Fibroblast of lung (primary cell): ENCODE results near the gene CEP290. TPM values are rescaled to one million over a fixed set of nuclear protein-coding genes. Genes with fewer than 3 reads are reported as not detected.

Experiments
- DNase-seq, 2 donors: peaks; one replicate each; pipeline versions ENCODE4 v3.0.0 to v3.0.0-alpha.2; 2010; ENCODE audit warnings: low read depth in 2 of 2
- H2AFZ ChIP-seq: 2 replicates; pipeline ENCODE4 v1.5.1; 2012; ENCODE audit warnings: low read length, control low read depth, inconsistent platforms
- H3K27ac ChIP-seq: 2 replicates; pipeline ENCODE4 v1.5.1; 2011; ENCODE audit warnings: low read length, control low read depth; ENCODE audit not compliant: insufficient read depth
- H3K27me3 ChIP-seq: 2 replicates; pipeline ENCODE4 v1.5.1; 2011; ENCODE audit warnings: mild to moderate bottlenecking, low read length; ENCODE audit not compliant: control insufficient read depth, insufficient read depth
- H3K36me3 ChIP-seq: 2 replicates; pipeline ENCODE4 v1.5.1; 2011; ENCODE audit warnings: low read length; ENCODE audit not compliant: control insufficient read depth, insufficient read depth
- H3K4me1 ChIP-seq: 2 replicates; pipeline ENCODE4 v1.5.1; 2011; ENCODE audit warnings: low read length; ENCODE audit not compliant: control insufficient read depth, insufficient read depth; ENCODE audit errors: extremely low read depth
- H3K4me2 ChIP-seq: 2 replicates; pipeline ENCODE4 v1.5.1; 2011; ENCODE audit warnings: low read length, control low read depth; ENCODE audit not compliant: insufficient read depth; ENCODE audit errors: extremely low read depth
- H3K4me3 ChIP-seq, 4 experiments: fragments of 200-600 bp in 1 of 4; sonication (generic) in 1 of 4; replicated peaks in 1 of 4; 2 replicates each; pipeline ENCODE4 v1.5.1; 2011 to 2016; ENCODE audit warnings: low read length in 4 of 4, low read depth in 3 of 4, mild to moderate bottlenecking in 3 of 4, control low read depth in 2 of 4, inconsistent platforms in 1 of 4, mixed read lengths in 1 of 4; ENCODE audit not compliant: insufficient read depth in 1 of 4; ENCODE audit errors: control extremely low read depth in 1 of 4
- H3K79me2 ChIP-seq: 2 replicates; pipeline ENCODE4 v1.5.1; 2012; ENCODE audit warnings: mild to moderate bottlenecking, low read length, inconsistent platforms; ENCODE audit not compliant: control insufficient read depth, insufficient read depth
- H3K9ac ChIP-seq: 2 replicates; pipeline ENCODE4 v1.5.1; 2011; ENCODE audit warnings: mild to moderate bottlenecking, low read length, control low read depth; ENCODE audit not compliant: insufficient read depth
- H3K9me3 ChIP-seq: 2 replicates; pipeline ENCODE4 v1.5.1; 2012; ENCODE audit warnings: low read depth, low read length; ENCODE audit not compliant: control insufficient read depth, insufficient read depth
- H4K20me1 ChIP-seq: 2 replicates; pipeline ENCODE4 v1.5.1; 2011; ENCODE audit warnings: low read length; ENCODE audit not compliant: control insufficient read depth, insufficient read depth; ENCODE audit errors: extremely low read depth
- EZH2 ChIP-seq: IDR thresholded peaks from 2 replicates; pipeline ENCODE4 v1.5.1; 2012; ENCODE audit warnings: low read length, control low read depth, mild to moderate bottlenecking; ENCODE audit errors: missing control alignments
- polyA plus RNA-seq, 2 donors: library from polyadenylated mRNA; depleted of rRNA in 1 of 2; stranded (reverse) in 1 of 2; unstranded in 1 of 2; fragments of >200 nt; gene quantifications; 2 replicates each; pipeline ENCODE4 v1.2.1, GENCODE V29; 2011 to 2012; ENCODE audit warnings: missing spikeins in 1 of 2
- total RNA-seq: library from RNA; depleted of rRNA; stranded (reverse); fragments of >200 nt; gene quantifications from 2 replicates; pipeline ENCODE4 v1.2.1, GENCODE V29; 2014
- TF ChIP-seq, protein P1 (sequence below), 2 donors: IDR thresholded peaks in 1 of 2; conservative IDR thresholded peaks in 1 of 2; 1 replicate in 1 of 2; 2 replicates in 1 of 2; pipeline ENCODE4 v1.5.1; 2011 to 2012; ENCODE audit warnings: low read length in 2 of 2, control low read depth in 1 of 2, inconsistent platforms in 1 of 2, low read depth in 1 of 2, mild to moderate bottlenecking in 1 of 2

The CEP290 gene
- total and polyA plus RNA-seq, 2 donors (not counting 1 experiment from before 2014, with no cell fraction given): 8.0 to 12.6 TPM

DNA sequence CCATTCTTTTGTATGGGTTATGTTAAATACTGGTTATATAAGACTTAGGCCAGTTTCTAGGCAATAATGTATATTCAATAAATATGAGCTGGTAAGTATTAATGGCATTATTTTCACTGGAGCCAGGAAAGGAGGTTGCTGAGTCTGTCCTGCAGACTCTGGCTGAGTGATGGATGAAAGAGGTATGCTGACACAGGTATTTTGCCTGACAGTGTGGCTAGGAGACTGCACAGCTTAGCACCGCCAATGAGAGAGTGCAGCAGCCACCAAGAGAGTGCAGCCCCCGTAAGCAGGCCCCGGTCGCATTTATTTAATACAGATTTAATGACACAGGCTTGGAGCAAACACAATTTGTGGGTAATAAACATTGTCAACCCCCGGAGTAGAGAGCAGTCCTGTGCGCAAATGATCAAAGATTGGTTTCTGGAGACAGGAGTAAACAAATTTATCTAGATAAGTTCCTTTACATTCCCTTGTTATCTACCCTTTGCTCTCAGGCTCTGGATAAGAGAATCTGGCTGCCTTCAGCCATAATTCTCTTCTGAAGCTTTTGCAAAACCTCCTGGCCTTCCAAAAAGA is 37.6 kb upstream of the CEP290 start:
- no peaks in the 10 kb centered on the region for H3K9me3 ChIP-seq
- no peak overlapping the region for H2AFZ ChIP-seq
- peaks cover 5% of the 10 kb centered on the region for H3K36me3 ChIP-seq
- no peaks in the 10 kb centered on the region for H3K27me3 ChIP-seq
- no peaks in the 10 kb centered on the region for H3K4me1 ChIP-seq
- no peaks in the 10 kb centered on the region for H4K20me1 ChIP-seq
- no peak for DNase-seq
- no peak overlapping the region for H3K9ac ChIP-seq
- H3K27ac ChIP-seq: no peak overlapping the region
- H3K79me2 ChIP-seq: no peaks in the 10 kb centered on the region
- H3K4me3 ChIP-seq: no peak overlapping the region
- H3K4me2 ChIP-seq: no peak overlapping the region
- TF ChIP-seq, protein P1, sequence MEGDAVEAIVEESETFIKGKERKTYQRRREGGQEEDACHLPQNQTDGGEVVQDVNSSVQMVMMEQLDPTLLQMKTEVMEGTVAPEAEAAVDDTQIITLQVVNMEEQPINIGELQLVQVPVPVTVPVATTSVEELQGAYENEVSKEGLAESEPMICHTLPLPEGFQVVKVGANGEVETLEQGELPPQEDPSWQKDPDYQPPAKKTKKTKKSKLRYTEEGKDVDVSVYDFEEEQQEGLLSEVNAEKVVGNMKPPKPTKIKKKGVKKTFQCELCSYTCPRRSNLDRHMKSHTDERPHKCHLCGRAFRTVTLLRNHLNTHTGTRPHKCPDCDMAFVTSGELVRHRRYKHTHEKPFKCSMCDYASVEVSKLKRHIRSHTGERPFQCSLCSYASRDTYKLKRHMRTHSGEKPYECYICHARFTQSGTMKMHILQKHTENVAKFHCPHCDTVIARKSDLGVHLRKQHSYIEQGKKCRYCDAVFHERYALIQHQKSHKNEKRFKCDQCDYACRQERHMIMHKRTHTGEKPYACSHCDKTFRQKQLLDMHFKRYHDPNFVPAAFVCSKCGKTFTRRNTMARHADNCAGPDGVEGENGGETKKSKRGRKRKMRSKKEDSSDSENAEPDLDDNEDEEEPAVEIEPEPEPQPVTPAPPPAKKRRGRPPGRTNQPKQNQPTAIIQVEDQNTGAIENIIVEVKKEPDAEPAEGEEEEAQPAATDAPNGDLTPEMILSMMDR (conservative IDR thresholded peaks at IDR 0.05 in 1 of 2, IDR thresholded peaks at IDR 0.05 in 1 of 2; ENCODE audit: low read depth in 1 of 2, low read length in 2 of 2): no peak
- no peak for TF ChIP-seq EZH2

DNA sequence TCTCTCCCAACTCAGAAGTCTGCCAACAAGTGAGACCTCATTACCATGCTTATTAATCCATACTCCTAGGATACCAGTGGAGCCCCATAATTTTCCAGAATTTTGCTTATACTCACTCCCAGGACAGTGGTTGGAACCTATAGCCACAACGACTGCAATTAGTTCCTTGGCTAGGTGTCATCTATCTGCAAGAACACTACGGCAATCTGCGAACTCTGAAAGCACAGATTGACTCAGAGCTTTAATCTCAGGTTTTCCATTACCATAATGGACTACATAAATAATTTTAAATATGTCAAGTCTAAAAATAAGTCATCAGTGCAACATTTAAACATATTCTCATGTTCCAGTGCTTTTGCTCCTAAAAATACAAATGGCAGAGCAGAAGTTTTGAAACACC is 33.7 kb upstream of the CEP290 start:
- Histone ChIP-seq H3K27me3 (no peaks in the 10 kb centered on the region), H3K4me3 (no peak overlapping the region), H3K9ac (no peak overlapping the region), H3K36me3 (peaks cover 4% of the 10 kb centered on the region), H4K20me1 (no peaks in the 10 kb centered on the region), H3K79me2 (no peaks in the 10 kb centered on the region), H3K9me3 (no peaks in the 10 kb centered on the region), H3K27ac (no peak overlapping the region), H3K4me1 (no peaks in the 10 kb centered on the region), H2AFZ (no peak overlapping the region), H3K4me2 (no peak overlapping the region)
- TF ChIP-seq, protein P1 (conservative IDR thresholded peaks at IDR 0.05 in 1 of 2, IDR thresholded peaks at IDR 0.05 in 1 of 2; ENCODE audit: low read depth in 1 of 2, low read length in 2 of 2): no peak
- TF ChIP-seq EZH2: no peak
- no peak for DNase-seq

DNA sequence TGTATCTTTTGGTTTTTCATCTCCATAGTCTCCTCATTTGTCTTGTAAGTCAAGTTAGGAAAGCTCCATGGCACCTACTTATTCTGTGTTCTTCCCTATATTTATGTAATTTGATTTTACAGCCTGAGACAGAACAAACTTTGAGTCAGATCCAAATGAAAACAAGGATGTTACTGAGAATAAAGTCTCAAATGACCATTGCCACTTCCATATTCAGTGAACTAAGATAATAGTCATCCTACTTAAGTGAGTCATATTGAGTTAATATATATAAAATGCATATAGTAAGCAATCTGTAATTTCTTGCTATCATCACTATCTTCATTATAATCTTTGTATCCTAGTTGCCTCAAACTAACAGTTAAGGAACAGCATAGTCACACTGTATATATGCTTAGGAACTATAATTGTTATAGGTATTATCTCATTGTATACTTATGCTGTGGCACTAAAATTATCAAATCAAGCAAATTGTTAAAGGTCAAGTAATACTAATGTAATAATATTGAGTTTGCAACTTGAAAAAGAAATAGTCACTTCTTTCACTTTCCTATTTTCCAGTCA is 31.0 kb upstream of the CEP290 start:
- Histone ChIP-seq H3K4me1 (no peaks in the 10 kb centered on the region), H3K9me3 (no peaks in the 10 kb centered on the region), H3K27me3 (no peaks in the 10 kb centered on the region), H3K79me2 (no peaks in the 10 kb centered on the region), H2AFZ (no peak overlapping the region), H3K27ac (no peak overlapping the region), H4K20me1 (no peaks in the 10 kb centered on the region), H3K4me2 (no peak overlapping the region), H3K4me3 (no peak overlapping the region), H3K9ac (no peak overlapping the region), H3K36me3 (peaks cover 4% of the 10 kb centered on the region)
- DNase-seq: peak in 1 of 2 donors; percentile 12
- TF ChIP-seq, protein P1 (conservative IDR thresholded peaks at IDR 0.05 in 1 of 2, IDR thresholded peaks at IDR 0.05 in 1 of 2; ENCODE audit: low read depth in 1 of 2, low read length in 2 of 2): no peak
- no peak for TF ChIP-seq EZH2
